IPS-11a (cell line): Measurements from ENCODE around the gene ADCY2.

Experiments
- H3K4me3 ChIP-seq: one replicate; pipeline ENCODE4 v1.5.1; 2013; ENCODE audit warnings: low read depth, low read length, control low read depth

Gene ADCY2

GRCh38 chr5:7714697-7715096 is 318.8 kb downstream of the ADCY2 start:
- H3K4me3 ChIP-seq: no peak overlapping the region

DNA sequence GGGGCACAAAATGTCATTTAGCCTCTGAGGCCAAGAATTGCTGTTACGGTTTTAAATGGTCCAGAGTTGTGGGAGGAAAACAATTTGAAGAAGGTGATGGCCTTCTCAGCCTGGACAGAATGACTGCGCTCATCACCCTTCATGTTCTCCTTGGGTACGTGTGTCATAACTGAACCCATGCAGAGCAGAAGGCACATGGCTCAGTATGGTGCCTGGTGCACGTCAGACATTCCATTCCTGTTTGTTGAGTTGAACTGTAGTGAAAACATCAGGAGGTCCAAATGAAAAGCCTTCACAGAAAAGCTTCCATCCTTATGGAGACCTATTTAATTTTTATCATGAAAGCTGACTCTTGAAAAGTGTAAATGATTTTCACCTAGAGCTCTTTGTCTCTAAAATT is 321.8 kb downstream of the ADCY2 start:
- no peak overlapping the region for H3K4me3 ChIP-seq

DNA sequence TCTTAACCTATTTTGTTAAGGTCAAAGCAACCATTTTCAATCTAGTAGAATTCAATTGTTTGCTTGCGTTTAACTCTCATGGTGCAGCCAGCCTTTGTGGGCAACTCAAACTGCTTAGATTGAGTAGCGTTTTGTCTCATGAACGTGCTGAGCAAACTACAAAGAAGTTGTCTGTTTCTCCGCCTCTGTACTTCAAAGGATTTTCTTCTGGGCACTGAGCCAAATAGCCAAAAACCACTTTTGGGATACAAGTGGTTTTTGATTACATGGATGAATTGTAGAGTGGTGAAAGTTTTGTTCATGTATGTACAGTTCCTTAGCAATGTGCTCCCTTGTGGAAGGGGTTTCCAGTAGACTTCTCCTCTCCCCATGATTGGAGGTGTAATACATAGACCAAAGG is 332.1 kb downstream of the ADCY2 start:
- H3K4me3 ChIP-seq: no peak overlapping the region

- no peak overlapping the region for H3K4me3 ChIP-seq
Observed at GRCh38 chr5:7741415-7742065, 345.6 kb downstream of the ADCY2 start.

- H3K4me3 ChIP-seq: no peak overlapping the region
Observed at GRCh38 chr5:7742241-7742656, 346.3 kb downstream of the ADCY2 start.

DNA sequence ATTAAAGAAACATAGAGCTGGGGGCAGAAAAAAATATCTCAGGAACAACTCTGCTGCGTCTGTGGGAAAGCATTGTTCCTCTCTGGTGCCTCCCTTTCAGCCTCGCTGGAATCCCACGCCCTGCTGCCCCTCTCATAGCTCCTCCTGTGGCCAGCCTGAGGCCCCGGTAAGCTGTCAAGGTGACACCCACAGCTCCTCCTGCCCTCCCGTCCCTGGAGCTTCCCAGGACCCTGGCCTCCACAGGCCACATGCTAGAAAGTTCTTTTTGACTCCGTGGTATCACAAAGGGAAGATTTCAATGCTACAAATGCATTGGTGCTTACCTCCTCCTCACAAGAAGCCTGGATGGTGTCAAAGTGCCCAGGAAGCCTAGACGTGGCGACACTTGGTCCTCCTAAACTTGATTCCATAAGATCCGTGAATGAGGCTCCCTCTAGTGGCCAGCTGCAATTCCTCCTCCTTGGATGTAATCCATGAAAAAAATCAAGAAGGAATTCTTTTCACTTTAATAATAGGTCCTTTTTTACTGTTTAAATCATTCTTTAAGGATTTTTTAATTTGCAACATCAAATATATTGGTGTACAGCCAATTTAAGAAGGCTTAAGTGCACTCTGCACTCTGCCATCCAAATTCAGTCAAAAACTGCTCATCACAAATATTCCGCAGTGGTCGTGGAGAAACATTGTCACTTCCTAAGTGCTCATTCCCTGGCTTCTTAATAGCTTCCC is 350.1 kb downstream of the ADCY2 start:
- H3K4me3 ChIP-seq: no peak overlapping the region

DNA sequence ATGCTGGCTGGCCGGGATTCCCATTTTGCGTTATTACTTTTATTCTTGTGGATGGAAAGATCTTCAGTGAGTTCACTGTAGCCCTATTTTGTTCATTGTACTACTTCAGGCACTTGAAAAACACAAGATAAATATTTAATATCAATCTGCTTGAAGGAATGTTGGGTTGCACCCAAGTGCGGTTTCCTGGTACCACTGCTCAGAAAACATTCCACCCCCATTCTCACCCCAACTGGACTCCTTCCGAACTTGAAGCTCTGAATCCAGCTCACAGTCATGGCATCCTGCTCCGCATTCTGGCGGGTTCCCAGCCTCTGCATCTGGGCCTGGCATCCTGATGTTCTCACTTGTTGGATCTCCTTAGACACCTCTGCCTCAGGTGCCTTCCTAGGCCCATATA is 351.8 kb downstream of the ADCY2 start:
- H3K4me3 ChIP-seq: no peak overlapping the region

DNA sequence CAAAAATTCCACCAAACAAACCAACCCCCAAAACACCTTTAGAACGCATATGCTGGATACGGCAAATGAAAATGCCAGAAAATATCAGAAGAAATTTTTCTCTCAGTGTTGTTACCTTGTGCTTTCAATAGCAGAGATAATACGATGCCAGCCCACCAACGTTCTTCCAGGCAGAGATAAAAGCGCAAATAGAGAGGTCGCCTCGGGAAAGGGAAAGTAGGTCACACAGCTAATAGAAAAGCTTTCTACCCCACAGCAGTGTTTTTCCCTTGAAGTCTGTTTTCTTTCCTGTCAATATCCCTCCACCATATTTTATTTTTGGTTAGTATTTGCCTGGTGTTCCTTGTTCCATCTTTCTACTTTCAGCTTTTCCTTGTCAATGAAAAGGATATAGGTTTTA is 353.7 kb downstream of the ADCY2 start:
- no peak overlapping the region for H3K4me3 ChIP-seq

GRCh38 chr5:7751874-7752273 is 355.9 kb downstream of the ADCY2 start:
- H3K4me3 ChIP-seq: no peak overlapping the region

GRCh38 chr5:7753181-7753580 is 357.2 kb downstream of the ADCY2 start:
- H3K4me3 ChIP-seq: no peak overlapping the region

DNA sequence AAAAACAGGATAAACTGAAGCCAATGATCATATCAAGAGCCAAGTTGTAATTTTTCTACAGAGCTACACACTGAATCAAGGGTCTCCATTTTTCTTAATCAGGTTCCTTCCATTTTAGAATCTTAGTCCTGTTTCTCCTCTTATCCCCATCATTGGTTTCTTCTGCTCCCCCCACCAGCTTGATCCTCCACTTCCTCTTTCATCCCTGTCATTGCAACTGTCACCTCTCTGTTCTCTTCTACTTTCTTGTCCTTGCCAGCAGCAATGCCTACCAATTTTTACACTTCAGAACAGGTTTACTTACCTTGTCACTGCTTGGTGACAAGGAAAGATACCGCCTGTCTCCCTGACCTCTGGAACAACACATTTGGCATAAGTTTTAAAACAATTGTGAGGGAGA is 357.7 kb downstream of the ADCY2 start:
- H3K4me3 ChIP-seq: no peak overlapping the region

DNA sequence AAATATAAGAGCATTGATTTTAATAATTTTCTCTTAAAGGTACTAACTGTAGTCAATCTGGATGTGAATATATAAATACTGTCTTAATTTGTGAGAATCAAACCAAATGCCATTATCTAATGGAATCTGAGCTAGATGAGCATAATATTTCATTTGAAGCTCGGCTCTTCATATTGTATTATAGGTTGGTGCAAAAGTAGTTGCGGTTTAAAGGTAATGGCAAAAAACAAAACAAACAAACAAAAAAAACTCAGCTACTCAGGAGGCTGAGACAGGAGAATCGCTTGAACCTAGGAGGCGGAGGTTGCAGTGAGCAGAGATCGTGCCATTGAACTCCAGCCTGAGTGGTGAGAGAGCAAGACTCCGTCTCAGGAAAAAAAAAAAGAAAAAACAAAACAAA is 358.6 kb downstream of the ADCY2 start:
- no peak overlapping the region for H3K4me3 ChIP-seq

DNA sequence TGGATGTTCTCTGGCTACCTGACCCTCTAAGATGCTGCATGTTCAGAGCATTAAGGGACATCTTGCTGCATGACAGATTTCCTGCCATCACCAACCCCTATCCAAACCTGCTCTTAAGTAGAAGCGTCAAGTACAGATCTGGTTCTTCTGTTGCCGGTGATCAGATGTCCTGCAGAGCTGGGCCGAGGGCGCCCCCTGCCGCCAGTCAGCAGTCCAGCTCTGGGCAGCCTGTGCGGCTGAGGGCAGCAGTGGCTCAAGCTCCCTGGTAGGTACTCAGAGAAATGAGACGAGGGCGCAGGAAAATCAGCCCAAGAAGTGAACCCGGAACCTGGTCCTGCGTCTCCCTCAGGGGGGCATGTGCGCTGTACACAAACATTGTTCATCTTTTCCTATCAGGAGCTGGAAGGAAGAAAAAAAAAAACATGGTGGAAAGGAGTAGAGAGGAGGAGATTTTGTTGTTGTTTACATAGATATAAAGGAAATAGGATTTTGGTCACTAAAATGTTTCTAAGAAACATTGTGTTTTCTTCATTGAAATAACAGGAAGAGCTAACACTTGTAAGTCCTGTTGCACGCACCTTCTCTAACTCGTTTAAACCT is 359.2 kb downstream of the ADCY2 start:
- no peak overlapping the region for H3K4me3 ChIP-seq

DNA sequence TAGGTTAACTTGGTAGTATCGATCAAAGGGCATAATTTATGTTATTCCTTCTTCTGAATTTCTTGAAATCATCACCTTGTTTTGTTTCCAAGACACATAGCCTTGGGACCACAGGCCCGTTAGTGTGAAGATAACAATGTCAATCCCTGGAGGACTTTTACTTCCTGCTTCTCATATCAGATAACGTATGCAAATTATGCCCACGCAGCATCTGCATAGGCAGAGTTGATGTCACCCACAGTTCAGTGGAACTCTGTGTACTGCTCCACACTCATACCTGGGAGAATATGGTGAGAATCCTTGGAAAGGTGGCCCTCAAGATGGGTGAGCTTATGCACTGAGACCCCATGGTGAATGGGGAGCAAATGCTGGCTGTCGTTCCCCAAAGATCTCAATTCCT is 360.0 kb downstream of the ADCY2 start:
- H3K4me3 ChIP-seq: no peak overlapping the region

DNA sequence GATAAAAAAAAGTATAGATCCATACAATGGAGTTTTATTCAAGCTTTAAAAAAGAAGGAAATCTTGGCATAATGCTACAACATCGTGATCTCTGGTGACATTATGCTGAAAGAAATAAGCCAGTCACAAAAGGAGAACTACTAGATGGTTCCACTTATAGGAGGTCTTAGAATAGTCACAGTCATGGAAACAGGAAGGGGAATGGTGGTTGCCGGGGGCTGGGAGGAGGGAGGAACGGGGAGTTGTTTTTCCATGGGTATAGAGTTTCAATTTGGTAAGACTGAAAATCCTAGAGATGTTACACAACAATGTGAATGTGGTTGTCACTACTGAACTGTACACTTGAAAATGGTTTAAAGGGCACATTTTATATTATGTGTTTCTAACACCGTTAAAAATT is 360.5 kb downstream of the ADCY2 start:
- no peak overlapping the region for H3K4me3 ChIP-seq

- no peak overlapping the region for H3K4me3 ChIP-seq
Observed at GRCh38 chr5:7759257-7759871, 363.4 kb downstream of the ADCY2 start.

DNA sequence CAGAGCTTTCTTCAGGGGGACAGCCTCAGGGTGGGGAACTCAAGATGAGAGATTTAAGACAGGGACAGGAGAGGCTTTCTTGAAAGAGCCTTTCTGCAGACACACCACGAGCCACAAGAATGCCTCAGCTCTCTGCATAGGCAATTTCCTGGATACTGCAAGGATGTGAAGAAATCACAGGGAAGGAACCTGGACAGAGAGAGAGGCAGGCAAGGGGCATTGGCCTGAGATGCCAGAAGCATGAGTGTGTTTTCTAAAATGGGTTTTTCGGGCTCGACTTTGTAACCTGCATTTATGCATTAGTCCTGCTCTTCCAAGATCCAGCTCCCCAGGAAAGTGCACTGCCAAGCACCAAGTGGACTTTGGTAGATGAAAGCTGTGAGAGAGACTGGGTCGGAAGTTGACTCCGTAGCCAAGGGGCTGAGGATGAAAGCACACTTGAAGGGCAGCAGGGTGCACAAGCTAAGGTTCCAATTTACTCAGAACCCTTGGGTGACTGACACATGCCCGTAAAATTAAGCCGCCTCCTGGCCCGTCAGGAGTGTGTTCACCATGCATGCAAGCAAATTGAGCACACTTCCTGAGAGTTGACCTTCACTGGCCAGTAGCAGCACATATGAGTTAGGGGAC is 364.1 kb downstream of the ADCY2 start:
- no peak overlapping the region for H3K4me3 ChIP-seq

GRCh38 chr5:7762267-7762666 is 366.3 kb downstream of the ADCY2 start:
- H3K4me3 ChIP-seq: no peak overlapping the region

- no peak overlapping the region for H3K4me3 ChIP-seq
Observed at GRCh38 chr5:7763621-7764072, 367.7 kb downstream of the ADCY2 start.

DNA sequence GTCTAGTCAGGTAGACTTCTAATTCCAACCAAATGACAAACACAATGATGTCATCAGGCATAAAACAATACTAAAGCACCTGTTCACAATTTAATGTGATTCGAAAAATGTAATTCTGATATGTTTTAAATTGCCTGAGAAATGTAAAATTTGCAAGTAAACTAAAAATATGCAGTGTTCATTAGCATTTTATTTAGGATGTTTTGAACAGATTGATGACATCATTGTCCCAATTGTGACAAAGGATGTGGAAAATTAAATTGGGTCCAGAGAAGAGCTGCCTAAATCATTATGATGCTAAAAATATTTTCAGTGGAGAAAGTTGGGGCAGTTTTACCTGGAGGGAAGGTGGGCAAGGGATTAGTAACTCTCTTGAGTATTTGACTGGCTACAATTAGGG is 368.5 kb downstream of the ADCY2 start:
- no peak overlapping the region for H3K4me3 ChIP-seq

GRCh38 chr5:7770436-7770835 is 374.5 kb downstream of the ADCY2 start:
- no peak overlapping the region for H3K4me3 ChIP-seq
